OCI-LY1 (cell line): ENCODE measurements around the gene PNMA1.

Experiments used
- H2AFZ ChIP-seq: fragments of 200-600 bp; sonication (generic), shearing (Covaris generic); 2 replicates; pipeline ENCODE4 v1.6.0; 2014; ENCODE audit warnings: antibody characterized with exemption, mild to moderate bottlenecking, low read length
- H3F3A ChIP-seq: fragments of 200-600 bp; sonication (generic), shearing (Covaris generic); 2 replicates; pipeline ENCODE4 v1.6.0; 2014; ENCODE audit warnings: mild to moderate bottlenecking, antibody characterized with exemption, low read length, moderate library complexity; ENCODE audit not compliant: insufficient read depth
- H3K27ac ChIP-seq: fragments of 200-600 bp; sonication (generic); 2 replicates; pipeline ENCODE4 v1.5.1; 2014; ENCODE audit warnings: low read length, mixed run types, mild to moderate bottlenecking, low read depth; ENCODE audit not compliant: poor library complexity, severe bottlenecking
- H3K27me3 ChIP-seq: fragments of 200-600 bp; sonication (generic); 2 replicates; pipeline ENCODE4 v1.6.0; 2014; ENCODE audit warnings: antibody characterized with exemption, mild to moderate bottlenecking, low read length, moderate library complexity; ENCODE audit not compliant: insufficient read depth
- H3K36me3 ChIP-seq: fragments of 200-600 bp; sonication (generic); 2 replicates; pipeline ENCODE4 v1.6.1; 2014; ENCODE audit warnings: mild to moderate bottlenecking, antibody characterized with exemption, low read length, moderate library complexity, mixed read lengths; ENCODE audit not compliant: insufficient read depth
- H3K4me1 ChIP-seq: fragments of 200-600 bp; sonication (generic); 2 replicates; pipeline ENCODE4 v1.5.1; 2014; ENCODE audit warnings: mild to moderate bottlenecking, low read length, moderate library complexity; ENCODE audit not compliant: insufficient read depth, severe bottlenecking
- H3K4me2 ChIP-seq: fragments of 200-600 bp; sonication (generic), shearing (Covaris generic); 2 replicates; pipeline ENCODE4 v1.6.1; 2014; ENCODE audit warnings: low read length
- H3K4me3 ChIP-seq: fragments of 200-600 bp; sonication (generic); 2 replicates; pipeline ENCODE4 v1.5.1; 2014; ENCODE audit warnings: low read length, low read depth, mild to moderate bottlenecking, mixed read lengths; ENCODE audit not compliant: poor library complexity, severe bottlenecking
- H3K79me2 ChIP-seq: fragments of 200-600 bp; shearing (Covaris generic); 2 replicates; pipeline ENCODE4 v1.6.1; 2016; ENCODE audit warnings: mixed run types, low read length, mixed read lengths; ENCODE audit not compliant: insufficient read depth
- H3K9ac ChIP-seq: fragments of 200-600 bp; sonication (generic), shearing (Covaris generic); 2 replicates; pipeline ENCODE4 v1.6.1; 2014; ENCODE audit warnings: mild to moderate bottlenecking, low read length, mixed read lengths
- H3K9me2 ChIP-seq: fragments of 200-600 bp; sonication (generic), shearing (Covaris generic); 2 replicates; pipeline ENCODE4 v1.6.1; 2014; ENCODE audit warnings: low read depth, mild to moderate bottlenecking, low read length, mixed read lengths
- H3K9me3 ChIP-seq: fragments of 200-600 bp; shearing (Covaris generic); 2 replicates; pipeline ENCODE4 v1.6.1; 2014; ENCODE audit warnings: low read length, mixed read lengths
- H4K20me1 ChIP-seq: fragments of 200-600 bp; sonication (generic), shearing (Covaris generic); 2 replicates; pipeline ENCODE4 v1.6.0; 2016; ENCODE audit warnings: mild to moderate bottlenecking, low read length; ENCODE audit not compliant: insufficient read depth
- CTCF ChIP-seq: fragments of 200-600 bp; sonication (generic), shearing (Covaris generic); IDR thresholded peaks from 2 replicates; pipeline ENCODE4 v1.5.1; 2017; ENCODE audit warnings: mild to moderate bottlenecking, antibody characterized with exemption, low read length, moderate library complexity, mixed read lengths
- EZH2 ChIP-seq: fragments of 200-600 bp; sonication (generic), shearing (Covaris generic); IDR thresholded peaks from 2 replicates; pipeline ENCODE4 v1.8.0; 2017; ENCODE audit warnings: borderline replicate concordance, mixed run types, mild to moderate bottlenecking, antibody characterized with exemption, low read length, moderate library complexity, mixed read lengths

PNMA1 gene

GRCh38 chr14:73717711-73718417, 3.7 kb upstream of the PNMA1 start:
- no peak overlapping the region for H3K27ac ChIP-seq

GRCh38 chr14:73717266-73717665, 3.1 kb upstream of the PNMA1 start:
- no peak overlapping the region for H3K4me3 ChIP-seq
- peaks cover 19% of the 10 kb centered on the region for H3K4me1 ChIP-seq
- no peaks in the 10 kb centered on the region for H3K79me2 ChIP-seq
- TF ChIP-seq EZH2 (no peak), CTCF (no peak)
- H4K20me1 ChIP-seq, result no peaks in the 10 kb centered on the region
- H3K9ac ChIP-seq, result no peak overlapping the region
- H3F3A ChIP-seq, result peaks cover 16% of the 10 kb centered on the region
- H3K27ac ChIP-seq, result no peak overlapping the region
- peaks cover 62% of the 10 kb centered on the region for H3K36me3 ChIP-seq
- H3K9me3 ChIP-seq, result no peaks in the 10 kb centered on the region
- no peaks in the 10 kb centered on the region for H3K27me3 ChIP-seq
- H3K9me2 ChIP-seq, result no peaks in the 10 kb centered on the region
- H3K4me2 ChIP-seq, result no peak overlapping the region
- no peak overlapping the region for H2AFZ ChIP-seq

More at GRCh38 chr14:73717711-73718417, 3.7 kb upstream of the PNMA1 start:
- H3K79me2 ChIP-seq, result no peaks in the 10 kb centered on the region
- no peak overlapping the region for H3K4me3 ChIP-seq
- no peaks in the 10 kb centered on the region for H3K9me3 ChIP-seq
- H3K9me2 ChIP-seq, result no peaks in the 10 kb centered on the region
- no peak overlapping the region for H3K9ac ChIP-seq
- H3F3A ChIP-seq, result peaks cover 16% of the 10 kb centered on the region
- no peak overlapping the region for H2AFZ ChIP-seq
- H3K4me2 ChIP-seq, result no peak overlapping the region
- H3K27me3 ChIP-seq, result no peaks in the 10 kb centered on the region
- no peaks in the 10 kb centered on the region for H4K20me1 ChIP-seq
- peaks cover 68% of the 10 kb centered on the region for H3K36me3 ChIP-seq
- H3K4me1 ChIP-seq, result peaks cover 13% of the 10 kb centered on the region
- TF ChIP-seq CTCF, result no peak
- no peak for TF ChIP-seq EZH2

DNA sequence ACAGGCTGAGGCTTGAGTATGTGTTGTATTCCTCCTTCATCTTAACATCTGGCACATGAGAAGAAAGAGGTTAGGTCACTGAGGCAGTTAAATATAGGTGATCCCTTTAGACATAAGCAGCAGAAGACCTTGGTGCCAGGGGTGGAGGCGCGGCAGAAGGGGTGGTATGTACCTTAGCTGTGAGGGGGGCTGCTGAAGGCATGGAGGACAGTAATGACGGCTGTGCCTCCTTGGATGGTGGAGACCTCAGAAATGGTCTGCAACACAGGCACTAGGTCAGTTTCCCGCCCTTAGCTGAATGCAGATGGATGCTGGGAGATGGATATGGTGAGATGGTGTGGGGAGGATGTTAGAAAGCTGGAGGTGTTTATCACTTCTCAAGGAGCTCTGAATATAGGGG, 1.5 kb upstream of the PNMA1 start:
- Histone ChIP-seq H3K9me3 (no peaks in the 10 kb centered on the region), H3K4me2 (no peak overlapping the region), H3K9me2 (no peaks in the 10 kb centered on the region), H3K4me1 (peaks cover 26% of the 10 kb centered on the region), H3K27me3 (no peaks in the 10 kb centered on the region), H3F3A (peaks cover 16% of the 10 kb centered on the region), H3K36me3 (peaks cover 46% of the 10 kb centered on the region), H3K4me3 (no peak overlapping the region), H3K27ac (peak overlapping the region; percentile 25), H3K79me2 (no peaks in the 10 kb centered on the region), H3K9ac (no peak overlapping the region), H4K20me1 (no peaks in the 10 kb centered on the region), H2AFZ (no peak overlapping the region)
- TF ChIP-seq EZH2, result no peak
- TF ChIP-seq CTCF, result no peak
